Activated T-cell treated with anti-CD3 and anti-CD28 coated beads for 24 hours (primary cell): ENCODE results near the gene RUNX1.

Experiments used
- DNase-seq: peaks from one replicate; pipeline ENCODE4 v3.0.0-alpha.2; 2020; ENCODE audit warnings: low read depth

RUNX1 gene

GRCh38 chr21:35059742-35060141 lies 10.6 kb upstream of the RUNX1 start:
- no peak for DNase-seq

DNA sequence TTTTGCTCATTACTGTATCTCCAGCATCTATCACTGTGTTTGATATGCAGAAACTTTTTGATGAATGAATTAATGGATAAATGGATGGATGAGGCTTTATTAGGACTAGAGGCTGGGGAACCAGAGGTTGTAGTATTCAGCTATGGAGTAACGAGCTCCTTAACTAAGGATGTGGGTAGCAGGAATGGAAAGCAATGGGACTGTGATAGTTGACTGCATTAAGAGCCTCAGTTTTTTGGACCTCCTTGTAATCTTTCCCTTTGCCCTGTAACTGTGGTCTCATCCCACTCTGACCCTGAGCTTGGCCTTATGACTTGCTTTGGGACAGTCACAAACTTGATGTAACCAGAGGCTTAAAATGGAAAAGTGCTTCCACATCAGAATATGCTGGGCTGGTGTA lies 9.0 kb upstream of the RUNX1 start:
- DNase-seq = no peak

- DNase-seq = no peak
Measured at GRCh38 chr21:35057428-35057827, 8.3 kb upstream of the RUNX1 start.

DNA sequence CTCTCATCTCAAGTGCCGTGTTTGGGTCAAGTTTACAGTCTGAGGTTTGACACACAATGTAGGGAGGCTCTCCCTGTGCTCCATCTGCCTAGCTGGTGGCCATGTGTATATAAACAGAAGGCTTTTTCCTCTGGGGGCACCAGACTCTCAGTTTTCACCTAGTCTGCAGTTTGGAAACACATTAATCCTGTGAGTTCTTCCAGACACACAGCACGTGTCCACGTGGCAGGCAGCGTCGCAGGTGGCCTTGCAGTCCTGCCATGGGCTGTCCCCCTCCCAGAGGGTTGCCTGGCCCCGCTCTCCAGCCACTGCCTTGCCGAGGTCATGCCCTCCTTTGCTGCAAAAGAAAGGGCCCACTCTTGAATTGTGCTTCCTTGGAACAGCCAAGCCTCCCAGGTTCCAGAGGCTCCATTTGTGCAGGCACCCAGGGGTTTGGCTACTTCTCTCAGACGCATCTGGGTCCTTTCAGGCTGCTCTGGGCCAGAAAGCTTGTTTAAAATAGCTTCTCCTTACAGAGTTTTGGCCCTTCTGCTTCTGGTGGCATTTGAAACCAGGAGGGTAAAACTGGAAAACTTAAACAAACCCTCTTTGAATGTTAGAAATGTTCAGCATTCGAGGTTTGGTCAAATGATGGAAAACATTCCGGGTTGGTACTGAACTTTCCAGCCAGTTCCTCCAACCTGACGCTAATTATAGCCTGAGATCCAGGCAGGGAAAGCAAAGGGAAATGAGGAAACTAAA lies 4.4 kb upstream of the RUNX1 start:
- DNase-seq = no peak

- no peak for DNase-seq
Measured at GRCh38 chr21:35052801-35053200, 3.7 kb upstream of the RUNX1 start.

DNA sequence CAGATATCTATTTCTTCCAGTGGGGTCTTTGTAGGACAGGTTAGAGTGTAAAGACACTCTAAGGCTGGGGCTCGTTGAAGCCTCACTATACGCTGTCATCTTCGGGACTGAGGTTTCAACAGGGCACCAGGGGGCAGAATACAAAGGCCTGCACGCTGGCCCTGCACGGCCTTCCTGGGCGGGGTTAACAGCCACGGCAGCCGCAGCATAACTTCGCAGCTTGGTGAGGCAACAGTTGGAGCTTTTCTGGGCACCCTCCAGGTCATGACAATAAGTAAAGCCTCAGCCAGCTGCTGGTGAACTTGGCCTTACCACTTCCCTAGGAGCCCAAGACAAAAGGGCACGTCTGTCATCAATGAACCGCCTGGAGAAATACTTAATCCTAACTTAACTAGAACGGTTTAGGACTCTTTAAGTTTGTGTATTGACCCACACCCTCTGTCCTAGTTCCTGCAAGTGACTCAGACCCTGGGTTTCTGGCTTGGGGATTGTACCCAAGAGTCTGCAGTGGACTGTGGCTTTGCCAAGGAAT lies 2.3 kb upstream of the RUNX1 start:
- peak; percentile 73 for DNase-seq

GRCh38 chr21:35050348-35051286 lies 1.5 kb upstream of the RUNX1 start:
- DNase-seq = no peak

DNA sequence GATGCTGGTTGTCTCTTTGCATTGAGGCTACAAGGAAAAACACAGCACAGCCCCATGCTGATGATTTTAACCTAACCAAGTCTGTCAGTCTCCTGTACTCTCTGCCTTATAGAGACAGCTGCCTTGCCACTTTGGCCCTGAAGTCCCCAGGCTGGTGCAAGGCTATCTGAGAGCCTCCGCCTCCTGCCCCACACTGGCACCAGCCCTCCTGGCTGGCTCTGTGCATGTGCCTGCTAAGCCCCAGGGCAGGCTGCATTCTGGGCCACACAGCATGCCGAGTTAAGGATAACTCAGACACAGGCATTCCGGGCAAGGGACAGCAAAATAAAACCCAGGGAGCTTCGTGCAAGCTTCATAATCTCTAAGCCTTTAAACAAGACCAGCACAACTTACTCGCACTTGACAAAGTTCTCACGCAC lies 910 bp downstream of the RUNX1 start:
- no peak for DNase-seq

- no peak for DNase-seq
Measured at GRCh38 chr21:35046880-35047229, 2.2 kb downstream of the RUNX1 start.

DNA sequence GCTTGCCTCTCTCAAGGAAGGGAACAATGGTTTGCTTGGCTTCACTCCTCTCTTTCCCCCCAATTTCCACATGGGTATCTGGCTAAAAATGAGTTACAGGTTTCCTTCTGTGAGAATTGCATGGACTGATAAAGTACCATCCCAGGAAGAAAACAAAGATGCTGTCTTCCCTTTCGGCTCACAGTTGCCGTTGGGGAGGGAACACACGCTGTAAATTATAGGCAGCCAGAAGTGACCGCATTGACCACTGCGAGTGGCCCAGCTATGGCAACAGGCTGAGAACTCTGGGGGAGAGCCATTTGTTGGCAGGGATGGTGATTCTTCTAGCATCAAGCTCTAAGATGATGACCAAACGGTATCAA lies 2.9 kb downstream of the RUNX1 start:
- DNase-seq = no peak

DNA sequence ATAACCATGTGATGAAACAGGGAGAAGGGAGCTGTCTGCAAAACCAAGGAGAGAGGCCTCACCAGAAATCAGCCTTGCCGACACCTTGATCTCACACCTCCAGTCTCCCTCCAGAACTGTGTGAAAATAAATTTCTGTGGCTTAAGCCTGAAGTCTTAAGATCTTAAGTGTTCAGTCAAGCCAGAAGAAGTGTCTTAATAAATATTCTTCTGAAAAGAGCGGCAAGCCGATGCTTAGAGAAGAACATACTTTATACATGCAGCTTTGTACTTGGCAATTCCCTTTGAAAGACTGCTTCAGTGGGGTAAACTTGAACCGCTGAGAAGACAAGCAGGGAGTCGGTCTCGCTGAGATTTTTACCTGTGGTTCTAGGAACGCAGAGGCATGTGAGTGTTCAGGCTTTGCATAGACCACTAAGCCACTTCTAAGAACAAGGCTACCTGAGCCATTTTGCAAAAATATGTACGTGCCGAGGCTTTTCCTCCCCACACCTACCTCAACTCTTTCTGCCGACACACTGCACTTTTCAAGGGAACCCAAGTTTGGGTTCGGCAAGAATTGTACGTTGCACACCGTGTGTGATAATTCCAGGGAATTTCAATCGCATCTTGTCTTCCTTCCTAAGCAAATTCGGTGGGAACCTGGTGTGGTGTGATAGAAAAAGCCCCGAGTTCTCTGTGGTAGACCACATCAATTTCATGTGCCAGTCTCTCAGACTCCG lies 3.4 kb downstream of the RUNX1 start:
- DNase-seq = no peak

DNA sequence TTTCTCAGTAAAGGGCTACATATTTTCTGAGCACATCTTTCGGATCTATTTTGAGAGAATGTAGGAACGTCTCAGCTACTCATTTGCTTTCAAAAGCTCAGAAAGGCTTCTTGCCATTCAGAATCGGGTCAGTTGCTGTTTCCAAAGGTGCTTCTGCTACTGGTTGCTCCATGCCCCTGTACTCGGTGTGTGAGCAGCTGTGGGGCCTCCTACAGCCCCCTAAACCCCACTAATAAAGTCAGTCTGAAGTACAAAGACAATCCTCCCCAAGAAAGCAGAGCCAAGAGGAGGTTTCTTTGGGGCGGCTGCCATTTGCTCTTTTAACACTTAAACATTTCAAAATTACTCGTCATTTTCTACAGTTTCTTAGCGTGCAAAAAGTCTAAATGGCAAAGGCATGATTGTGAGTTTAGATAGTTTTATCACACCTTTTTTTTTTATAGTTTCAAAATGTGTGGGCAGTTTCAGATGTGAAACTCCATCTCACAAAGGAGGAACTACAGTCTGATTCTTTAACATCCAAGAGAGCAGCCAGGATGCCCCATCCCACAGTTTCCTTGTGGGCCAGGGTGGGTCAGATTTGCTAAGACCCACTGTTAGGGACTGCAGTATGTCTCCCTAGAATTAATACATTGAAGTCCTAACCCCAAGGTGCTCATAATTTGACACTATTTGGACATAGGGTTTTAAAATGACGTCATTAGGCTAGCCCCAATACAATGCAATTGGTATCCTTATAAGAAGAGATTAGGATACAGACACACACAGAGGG lies 4.1 kb downstream of the RUNX1 start:
- no peak for DNase-seq

DNA sequence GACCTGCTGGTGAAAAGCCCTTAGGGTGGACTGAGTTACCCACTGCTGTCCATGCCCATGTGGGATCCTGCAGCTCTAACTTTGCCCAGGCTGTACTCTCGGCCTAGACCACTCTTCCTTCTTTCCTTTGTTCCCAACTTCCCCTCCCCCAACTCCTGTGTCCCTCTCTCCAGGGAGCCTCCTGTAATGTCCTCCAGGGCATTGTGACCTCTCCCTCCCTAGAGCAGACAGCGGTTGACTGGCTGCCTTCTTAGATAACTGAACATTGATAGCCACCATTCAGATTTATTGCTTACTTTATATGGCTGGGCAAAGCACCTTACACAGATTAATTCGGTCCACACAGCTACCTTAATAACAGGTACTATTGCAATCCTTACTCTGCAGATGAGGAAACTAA lies 5.0 kb downstream of the RUNX1 start:
- DNase-seq = no peak

DNA sequence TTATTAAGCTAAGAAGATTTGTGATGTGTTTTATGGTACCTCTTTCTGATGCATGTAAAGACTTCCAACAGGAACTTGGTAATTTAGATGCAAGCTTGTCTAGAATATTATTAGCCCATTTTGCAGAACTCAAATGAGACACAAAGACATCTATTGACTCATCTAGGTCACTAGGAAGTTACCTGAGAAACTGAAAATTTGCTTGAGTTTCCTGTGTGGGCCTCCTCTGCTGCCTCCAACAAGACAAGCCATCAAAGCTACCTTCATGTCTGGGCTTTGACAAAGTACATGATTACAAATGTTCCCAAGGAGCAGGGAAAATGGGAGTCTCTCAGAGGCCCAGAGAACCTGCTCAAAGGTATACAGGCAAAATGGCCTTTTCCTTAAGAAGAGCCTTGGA lies 5.6 kb downstream of the RUNX1 start:
- DNase-seq = no peak

- DNase-seq = no peak
Measured at GRCh38 chr21:35042836-35043235, 6.3 kb downstream of the RUNX1 start.

- no peak for DNase-seq
Measured at GRCh38 chr21:35041881-35042280, 7.2 kb downstream of the RUNX1 start.

GRCh38 chr21:35041122-35041521 lies 8.0 kb downstream of the RUNX1 start:
- no peak for DNase-seq

DNA sequence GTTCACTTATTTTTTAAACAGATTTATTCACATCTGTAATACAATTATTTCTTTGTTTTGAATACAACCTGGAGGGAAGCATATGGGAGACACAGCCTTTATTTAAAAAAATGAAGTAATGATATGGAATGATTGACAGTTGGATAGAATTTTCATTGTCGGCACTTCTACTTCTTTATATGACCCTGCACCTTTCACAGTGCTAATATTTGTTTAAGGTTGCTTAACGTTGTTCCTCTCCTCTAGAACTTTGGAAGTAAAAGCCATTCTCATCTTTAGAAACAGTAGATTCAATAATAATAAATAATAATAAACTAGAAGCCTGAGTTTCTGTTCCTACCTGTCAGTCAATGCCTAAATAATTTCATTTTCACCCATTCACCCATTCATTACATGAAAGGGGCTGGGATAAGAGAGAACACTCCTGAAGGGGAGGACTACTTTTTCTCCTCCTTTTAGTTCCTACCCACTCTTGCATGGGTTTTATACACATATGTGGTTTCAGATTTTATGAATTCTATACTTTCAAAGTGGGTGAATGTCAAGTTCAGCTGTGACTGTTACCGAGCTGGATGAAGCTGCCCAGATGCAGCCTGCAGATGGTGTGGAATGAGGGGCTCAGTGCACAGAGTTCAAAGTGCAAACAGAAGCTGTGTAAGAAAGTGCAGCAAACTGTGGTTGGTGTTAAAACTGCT lies 9.4 kb downstream of the RUNX1 start:
- DNase-seq = no peak

DNA sequence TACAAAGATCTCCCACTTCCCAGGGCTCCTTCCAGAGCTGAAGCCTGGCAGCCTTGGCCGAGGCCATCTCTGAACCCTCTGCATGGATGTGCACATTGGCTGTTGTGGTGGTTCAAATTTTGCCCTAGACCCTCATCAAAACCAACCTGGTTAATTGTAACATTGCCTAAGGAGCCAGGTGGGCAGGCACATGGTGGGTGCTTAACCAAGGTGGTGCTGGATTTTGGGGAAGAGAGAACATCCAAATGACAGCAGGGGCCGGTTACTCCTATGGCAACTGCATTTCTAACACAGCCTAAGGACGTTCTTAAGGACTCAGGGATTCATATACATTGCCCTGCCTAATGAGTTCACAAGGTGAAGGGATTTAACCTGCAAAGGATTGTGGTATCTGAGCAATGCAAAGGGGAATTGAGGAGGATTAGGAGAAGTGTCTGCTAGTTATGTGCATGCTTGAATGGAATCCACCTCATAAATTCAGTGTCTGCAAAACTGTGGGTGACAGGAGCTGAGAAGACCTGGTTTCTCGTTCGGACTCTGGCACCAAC lies 10.3 kb downstream of the RUNX1 start:
- DNase-seq = no peak

DNA sequence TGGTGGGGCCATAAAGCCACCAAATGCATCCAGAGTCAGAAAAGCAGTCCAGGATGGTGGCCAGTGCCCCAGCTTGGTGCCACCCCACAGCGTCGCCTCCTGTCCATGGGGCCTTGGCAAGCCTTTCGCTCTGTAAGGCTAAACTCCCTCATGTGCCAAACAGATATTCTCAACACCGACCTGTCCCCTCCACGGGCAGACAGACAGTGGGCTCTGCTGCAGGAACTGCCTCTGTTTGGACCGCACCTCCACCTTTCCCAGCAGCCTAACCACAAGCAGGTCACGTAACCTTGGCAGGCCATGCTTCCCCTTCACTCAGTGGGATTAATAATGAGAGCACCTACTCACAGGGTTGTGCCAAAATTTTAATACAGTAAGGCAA lies 11.7 kb downstream of the RUNX1 start:
- no peak for DNase-seq
